Stomach smooth muscle (tissue), 2 donors: ENCODE measurements around the gene ABCC10.

Source experiments
- H3K27ac ChIP-seq: one replicate; pipeline ENCODE4 v1.7.0; 2013; ENCODE audit warnings: mild to moderate bottlenecking, low read length, inconsistent platforms
- H3K27me3 ChIP-seq, 2 donors: one replicate each; pipeline ENCODE4 v1.7.0; 2013; ENCODE audit warnings: low read length in 2 of 2; ENCODE audit not compliant: insufficient read depth in 2 of 2, control insufficient read depth in 1 of 2
- H3K36me3 ChIP-seq, 2 donors: one replicate each; pipeline ENCODE4 v1.7.0; 2013; ENCODE audit warnings: low read length in 2 of 2; ENCODE audit not compliant: control insufficient read depth in 2 of 2, insufficient read depth in 2 of 2
- H3K4me1 ChIP-seq: one replicate; pipeline ENCODE4 v1.7.0; 2013; ENCODE audit warnings: low read length; ENCODE audit not compliant: control insufficient read depth, insufficient read depth
- H3K4me3 ChIP-seq, 2 donors: one replicate each; pipeline ENCODE4 v1.7.0; 2013; ENCODE audit warnings: low read length in 2 of 2
- H3K9ac ChIP-seq, 2 donors: one replicate each; pipeline ENCODE4 v1.7.0; 2013; ENCODE audit warnings: low read length in 2 of 2, mild to moderate bottlenecking in 1 of 2
- H3K9me3 ChIP-seq, 2 donors: one replicate each; pipeline ENCODE4 v1.7.0; 2013; ENCODE audit warnings: low read length in 2 of 2; ENCODE audit not compliant: control insufficient read depth in 2 of 2
- donor health status: healthy.
- donor health status: Pancreatic carcinoma.

The ABCC10 gene

DNA sequence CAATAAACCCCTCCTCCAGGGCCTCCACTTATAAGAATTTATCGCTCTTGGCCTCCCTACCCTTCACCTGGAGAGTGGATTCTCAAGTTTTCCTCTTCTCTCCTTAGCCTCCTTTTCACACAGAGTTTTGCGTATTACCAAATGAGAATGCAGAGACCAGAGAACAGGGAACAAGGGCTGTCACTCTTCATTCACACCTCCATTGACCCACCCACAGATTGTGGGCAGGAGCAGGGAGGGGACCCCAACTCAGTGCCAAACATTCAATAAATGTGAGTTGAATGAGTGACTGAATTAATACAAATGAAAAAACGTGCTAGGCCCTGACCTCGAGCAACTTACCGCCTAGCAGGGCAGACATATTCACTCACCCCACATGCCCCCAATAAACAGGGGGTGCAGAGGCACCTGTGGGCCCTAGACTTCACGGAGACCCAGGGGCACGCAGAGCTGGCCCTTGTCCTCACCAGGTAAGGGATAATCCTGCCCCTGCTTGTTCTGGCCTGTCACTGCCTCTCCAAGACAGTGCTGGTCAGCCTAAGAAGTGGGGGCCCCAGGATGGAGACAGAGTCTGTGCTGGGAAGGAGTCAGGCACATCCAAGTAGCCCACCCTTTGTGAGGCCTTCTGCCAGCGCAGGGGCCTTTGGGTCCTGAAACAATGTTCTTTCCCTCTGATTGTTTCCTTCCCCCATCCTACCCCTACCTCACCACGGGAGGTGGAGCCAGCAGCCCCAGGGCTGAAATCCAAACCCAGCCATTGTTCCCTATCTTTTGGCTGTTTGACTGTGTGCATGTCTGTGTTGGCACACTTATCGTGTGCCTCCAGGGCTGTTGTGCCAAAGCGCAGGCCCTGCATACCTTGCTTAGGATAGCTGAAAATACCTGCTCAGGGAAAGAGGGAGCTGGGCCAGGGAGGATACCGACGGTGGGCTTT, 41.7 kb downstream of the ABCC10 start:
- Histone ChIP-seq H3K9ac (no peak overlapping the region), H3K9me3 (no peaks in the 10 kb centered on the region), H3K27me3 (peaks cover 0 to 5% of the 10 kb centered on the region in 2 donors), H3K4me3 (no peak overlapping the region), H3K36me3 (no peaks in the 10 kb centered on the region), H3K27ac (no peak overlapping the region), H3K4me1 (no peaks in the 10 kb centered on the region)

DNA sequence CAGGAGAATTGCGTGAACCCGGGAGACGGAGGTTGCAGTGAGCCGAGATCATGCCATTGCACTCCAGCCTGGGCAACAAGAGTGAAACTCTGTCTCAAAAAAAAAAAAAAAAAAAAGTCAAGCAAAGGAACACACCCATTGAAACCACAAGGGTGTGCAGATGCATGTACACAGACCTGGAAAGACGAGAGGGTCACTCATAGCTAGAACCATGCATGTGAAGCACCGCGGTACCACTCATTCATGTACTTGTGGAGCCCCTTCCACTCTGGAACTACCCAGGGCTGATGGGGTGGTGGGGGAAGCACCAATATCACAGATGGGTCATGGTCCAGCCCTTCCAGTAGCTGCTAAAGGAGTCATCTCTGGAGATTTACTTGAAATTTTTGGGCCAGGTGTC, 42.6 kb downstream of the ABCC10 start:
- Histone ChIP-seq H3K4me3 (no peak overlapping the region), H3K27ac (no peak overlapping the region), H3K9me3 (no peaks in the 10 kb centered on the region), H3K27me3 (peaks cover 0 to 5% of the 10 kb centered on the region in 2 donors), H3K4me1 (no peaks in the 10 kb centered on the region), H3K9ac (no peak overlapping the region), H3K36me3 (no peaks in the 10 kb centered on the region)

DNA sequence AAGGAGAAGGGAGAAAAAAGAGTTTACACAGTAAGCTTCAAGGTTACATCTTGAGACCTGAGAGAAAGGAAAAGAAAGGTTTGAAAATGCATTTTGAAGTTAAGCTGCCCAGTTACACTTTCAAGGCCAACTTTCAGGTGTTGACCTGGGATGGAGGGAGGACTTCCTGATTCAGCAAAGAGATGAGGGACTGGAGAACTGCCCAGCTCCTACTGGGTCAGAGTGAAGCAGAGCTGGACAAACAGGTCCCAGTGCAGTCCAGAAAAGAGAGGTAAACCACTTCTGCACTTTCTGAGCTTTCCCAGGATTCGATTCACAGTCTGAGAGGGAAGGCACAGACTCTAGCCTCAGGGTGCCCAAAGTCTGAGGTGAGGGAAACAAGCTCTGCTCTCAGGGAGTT, 44.1 kb downstream of the ABCC10 start:
- Histone ChIP-seq H3K9me3 (no peaks in the 10 kb centered on the region), H3K27ac (no peak overlapping the region), H3K4me1 (no peaks in the 10 kb centered on the region), H3K9ac (no peak overlapping the region), H3K4me3 (no peak overlapping the region), H3K27me3 (peaks cover 0 to 4% of the 10 kb centered on the region in 2 donors), H3K36me3 (no peaks in the 10 kb centered on the region)

DNA sequence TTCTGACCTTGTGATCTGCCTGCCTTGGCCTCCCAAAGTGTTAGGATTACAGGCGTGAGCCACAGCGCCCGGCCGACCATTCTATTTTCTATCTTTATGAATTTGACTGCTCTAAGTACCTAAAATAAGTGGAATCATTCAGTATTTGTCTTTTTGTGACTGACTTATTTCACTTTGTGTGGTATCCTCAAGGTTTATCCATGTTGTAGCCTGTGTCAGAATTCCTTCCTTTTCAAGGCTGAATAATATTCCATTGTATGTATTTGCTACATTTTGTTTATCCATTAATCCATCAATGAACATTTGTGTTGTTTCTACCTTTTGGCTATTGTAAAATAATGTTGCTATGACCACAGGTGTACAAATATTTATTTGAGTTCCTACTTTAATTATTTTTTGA, 45.2 kb downstream of the ABCC10 start:
- Histone ChIP-seq H3K9me3 (no peaks in the 10 kb centered on the region), H3K27ac (no peak overlapping the region), H3K36me3 (no peaks in the 10 kb centered on the region), H3K4me3 (no peak overlapping the region), H3K4me1 (peaks cover 2% of the 10 kb centered on the region), H3K9ac (no peak overlapping the region), H3K27me3 (peaks cover 0 to 4% of the 10 kb centered on the region in 2 donors)

DNA sequence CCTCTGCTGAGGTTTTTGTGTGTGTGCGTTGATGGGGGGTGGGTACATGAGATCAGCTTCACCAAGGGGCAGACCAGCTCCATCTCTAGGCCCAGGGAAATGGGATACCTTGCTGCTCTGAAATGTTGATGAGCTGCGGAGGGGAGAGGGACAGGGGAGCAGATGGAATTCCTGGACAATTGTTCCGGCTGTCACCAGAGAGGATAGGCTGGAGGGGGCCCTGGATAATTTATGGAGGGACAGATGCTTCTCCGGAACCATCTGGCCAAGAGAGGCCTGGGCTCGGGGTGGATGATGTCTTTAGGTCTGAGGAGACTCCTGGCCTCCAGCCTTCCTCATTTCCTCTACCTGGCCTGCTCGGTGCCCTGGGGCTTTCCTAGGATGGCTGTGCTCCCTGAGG, 48.2 kb downstream of the ABCC10 start:
- H3K27ac ChIP-seq = no peak overlapping the region
- H3K4me1 ChIP-seq = peaks cover 15% of the 10 kb centered on the region
- no peaks in the 10 kb centered on the region for H3K36me3 ChIP-seq
- no peak overlapping the region for H3K4me3 ChIP-seq
- H3K27me3 ChIP-seq = no peaks in the 10 kb centered on the region
- H3K9me3 ChIP-seq = no peaks in the 10 kb centered on the region
- no peak overlapping the region for H3K9ac ChIP-seq

DNA sequence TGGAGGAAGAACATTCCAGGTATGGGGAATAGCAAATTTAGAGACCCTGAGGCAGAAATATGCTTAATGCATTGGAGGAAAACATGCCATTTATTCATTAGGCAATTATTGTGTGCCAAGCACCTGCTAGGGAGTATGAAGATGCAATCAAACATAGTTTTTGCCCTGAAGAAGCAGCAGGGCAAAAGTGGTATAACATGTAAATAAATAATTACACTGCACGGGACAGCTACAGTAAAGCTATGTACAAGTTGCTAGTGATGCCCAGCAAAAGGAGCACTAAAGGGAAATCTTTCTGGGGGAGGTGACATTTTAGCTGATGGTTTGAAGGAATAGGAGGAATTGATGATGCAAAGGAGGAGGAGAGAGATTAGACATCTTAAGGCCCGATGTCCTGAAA, 49.4 kb downstream of the ABCC10 start:
- Histone ChIP-seq H3K4me1 (peaks cover 15% of the 10 kb centered on the region), H3K27me3 (no peaks in the 10 kb centered on the region), H3K4me3 (peak overlapping the region; percentile 71 to 86), H3K27ac (peak overlapping the region; percentile 58), H3K36me3 (no peaks in the 10 kb centered on the region), H3K9me3 (no peaks in the 10 kb centered on the region), H3K9ac (peak overlapping the region; percentile 75 to 76)

DNA sequence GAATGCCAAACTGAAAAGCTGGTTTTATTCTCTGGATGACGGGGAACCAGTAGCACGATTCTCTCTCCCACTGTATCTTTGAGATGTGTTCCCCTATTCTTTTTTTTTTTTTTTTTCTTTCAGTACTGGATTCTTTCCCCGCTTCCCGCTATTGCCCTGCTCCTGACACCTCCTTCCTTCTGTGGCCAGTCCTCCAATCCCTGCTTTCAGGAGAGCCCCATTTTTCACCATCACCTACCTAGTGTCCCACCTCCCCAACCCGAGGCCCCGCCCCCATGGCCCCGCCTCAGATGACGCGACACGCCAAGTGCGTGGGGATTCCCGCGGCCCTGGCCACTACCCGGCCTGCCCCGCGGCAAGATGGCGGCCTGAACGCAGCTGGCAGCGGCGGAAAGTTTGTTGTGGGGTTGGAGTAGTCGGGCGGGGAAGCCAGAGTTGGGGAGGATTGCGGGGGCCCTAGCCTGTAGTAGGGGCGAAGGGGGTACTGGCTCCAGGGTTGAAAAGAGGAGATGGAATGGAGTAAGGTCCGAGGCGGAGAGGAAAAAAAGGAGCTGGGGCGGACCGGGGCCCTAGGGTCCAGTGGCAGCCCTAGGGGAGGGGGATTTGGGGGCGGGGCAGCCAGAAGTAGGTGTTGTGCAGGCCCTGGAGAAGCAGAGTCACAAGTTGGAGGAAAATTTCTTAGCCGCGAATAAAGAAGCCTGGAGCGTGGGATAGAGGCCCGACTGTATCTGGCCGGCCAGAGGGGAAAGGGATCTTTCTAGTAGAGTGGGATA, 50.1 kb downstream of the ABCC10 start, which contains the start of gene TJAP1:
Gene TJAP1, plus strand, starts transcription at position 336 of the 773 bp plus-strand sequence. CDS start 21,432 bp downstream, outside the sequence.
- H3K36me3 ChIP-seq = no peaks in the 10 kb centered on the region
- peak within 1 kb of the TSS; percentile 58 for H3K27ac ChIP-seq
- H3K4me1 ChIP-seq = peaks cover 15% of the 10 kb centered on the region
- peak within 1 kb of the TSS; percentile 75 to 95 for H3K9ac ChIP-seq
- no peaks in the 10 kb centered on the region for H3K27me3 ChIP-seq
- H3K4me3 ChIP-seq = peak within 1 kb of the TSS; percentile 71 to 86
- H3K9me3 ChIP-seq = no peaks in the 10 kb centered on the region

DNA sequence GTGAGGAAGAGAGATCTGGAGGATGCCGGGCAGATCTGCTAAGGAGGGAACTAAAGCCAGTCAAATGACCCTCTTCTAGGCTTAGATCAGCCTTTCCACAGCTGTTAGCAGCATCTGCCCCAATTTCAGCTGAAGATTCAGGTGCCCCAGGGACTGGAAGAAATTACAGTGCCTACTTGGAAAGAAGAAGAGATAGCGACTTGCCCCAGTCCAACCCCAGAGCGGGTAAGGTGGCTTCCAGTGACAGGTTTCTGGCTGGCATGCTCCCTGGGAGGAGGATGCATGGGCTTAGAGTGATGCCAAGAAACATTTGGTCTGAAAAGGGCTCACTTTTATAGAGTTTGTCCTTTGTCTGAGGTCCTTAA, 50.6 kb downstream of the ABCC10 start:
- peaks cover 15% of the 10 kb centered on the region for H3K4me1 ChIP-seq
- no peaks in the 10 kb centered on the region for H3K36me3 ChIP-seq
- peak overlapping the region; percentile 71 to 86 for H3K4me3 ChIP-seq
- H3K27ac ChIP-seq = peak overlapping the region; percentile 58
- H3K9me3 ChIP-seq = no peaks in the 10 kb centered on the region
- peak overlapping the region; percentile 75 to 95 for H3K9ac ChIP-seq
- no peaks in the 10 kb centered on the region for H3K27me3 ChIP-seq

DNA sequence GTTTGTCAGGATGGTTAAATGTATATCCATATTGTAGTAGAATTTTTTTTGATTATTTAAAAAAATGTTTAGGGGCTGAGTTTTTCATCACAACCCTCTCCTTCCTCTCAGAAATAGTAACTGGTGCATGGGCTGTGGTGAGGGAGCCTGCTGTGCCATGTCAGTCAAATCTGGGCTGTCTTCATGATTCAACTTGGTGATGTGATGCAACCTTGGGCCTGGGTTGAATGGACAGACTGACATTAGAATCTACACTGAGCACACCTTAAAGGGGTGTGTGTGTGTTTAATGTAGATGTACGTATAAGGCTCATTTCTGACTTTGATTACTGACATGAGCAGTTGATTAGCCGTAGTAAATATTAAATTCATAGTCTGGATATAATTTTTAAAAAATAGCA, 53.7 kb downstream of the ABCC10 start:
- Histone ChIP-seq H3K9ac (no peak overlapping the region), H3K4me1 (peaks cover 15% of the 10 kb centered on the region), H3K27ac (no peak overlapping the region), H3K36me3 (peaks cover 0 to 2% of the 10 kb centered on the region in 2 donors), H3K27me3 (no peaks in the 10 kb centered on the region), H3K4me3 (no peak overlapping the region), H3K9me3 (no peaks in the 10 kb centered on the region)

DNA sequence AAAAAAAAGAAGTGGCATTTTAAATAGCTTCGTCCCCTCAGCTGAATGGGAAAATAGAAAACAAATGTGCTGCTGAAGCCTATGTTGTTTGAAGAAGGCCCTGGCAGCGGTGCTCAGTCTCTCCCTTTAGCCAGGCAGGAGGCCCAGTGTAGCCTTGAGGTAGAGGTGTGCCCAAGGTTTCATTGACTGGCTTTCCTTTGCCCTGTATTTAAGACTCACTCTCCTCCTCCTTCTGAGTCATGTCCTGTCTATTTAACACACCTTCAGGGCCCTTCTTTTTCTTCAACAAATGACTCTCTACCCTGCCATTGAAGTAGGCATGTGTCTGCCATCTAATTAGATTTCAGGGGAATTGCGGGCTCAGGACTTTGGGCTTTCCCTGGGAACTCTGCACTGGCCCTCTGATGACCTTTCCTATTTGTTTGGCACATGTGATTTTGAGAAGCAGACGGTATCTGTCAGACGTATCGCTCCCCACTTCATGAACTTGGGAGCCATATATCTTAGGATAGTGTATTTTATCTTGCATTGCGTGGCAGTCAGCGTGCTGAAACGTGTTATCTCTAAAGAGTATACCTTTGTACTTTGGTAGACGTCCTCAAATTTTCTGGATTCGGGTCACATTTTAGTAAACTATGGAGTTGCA, 54.4 kb downstream of the ABCC10 start:
- Histone ChIP-seq H3K9me3 (no peaks in the 10 kb centered on the region), H3K9ac (no peak overlapping the region), H3K4me3 (no peak overlapping the region), H3K27me3 (no peaks in the 10 kb centered on the region), H3K4me1 (peaks cover 15% of the 10 kb centered on the region), H3K36me3 (peaks cover 0 to 2% of the 10 kb centered on the region in 2 donors), H3K27ac (no peak overlapping the region)
